Measurements from ENCODE around the gene ANKRD24. TPM values are rescaled to one million over a fixed set of nuclear protein-coding genes. Genes with fewer than 3 reads are reported as not detected.

ANKRD24 gene
- total RNA-seq, 1 experiment from 2014 or later, result 0.39 TPM

GRCh38 chr19:4174895-4175668, 7.4 kb upstream of the ANKRD24 start:
- BruUV-seq (replicated peaks), result no TSS peak
- Mint-ChIP-seq H3K4me1 (ENCODE audit: low read depth, unreplicated experiment) (peaks cover 5% of the 10 kb centered on the region), H3K9me3 (ENCODE audit: unreplicated experiment) (no peaks in the 10 kb centered on the region), H3K36me3 (ENCODE audit: insufficient read depth, unreplicated experiment) (no peaks in the 10 kb centered on the region), H3K27me3 (ENCODE audit: insufficient read depth, unreplicated experiment) (no peaks in the 10 kb centered on the region), H3K4me3 (ENCODE audit: unreplicated experiment) (no peak overlapping the region), H3K27ac (ENCODE audit: unreplicated experiment) (no peak overlapping the region)
- intact Hi-C loops (cut with micrococcal nuclease; ENCODE audit: unreplicated experiment), result no loop called here
- POLR2A ChIA-PET, result no interaction called here
- CTCF ChIA-PET, result no interaction called here
- Histone ChIP-seq H3K4me3 (ENCODE audit: low read depth, low read length) (no peak overlapping the region), H3K27me3 (replicated peaks; ENCODE audit: control insufficient read depth, insufficient read depth, low read length) (no peaks in the 10 kb centered on the region; the same call in 1 of the 2 replicates), H3K36me3 (ENCODE audit: control insufficient read depth, insufficient read depth, low read length) (no peaks in the 10 kb centered on the region), H3K9me3 (no peaks in the 10 kb centered on the region), H3K4me1 (no peaks in the 10 kb centered on the region)
- TF ChIP-seq, protein P1, sequence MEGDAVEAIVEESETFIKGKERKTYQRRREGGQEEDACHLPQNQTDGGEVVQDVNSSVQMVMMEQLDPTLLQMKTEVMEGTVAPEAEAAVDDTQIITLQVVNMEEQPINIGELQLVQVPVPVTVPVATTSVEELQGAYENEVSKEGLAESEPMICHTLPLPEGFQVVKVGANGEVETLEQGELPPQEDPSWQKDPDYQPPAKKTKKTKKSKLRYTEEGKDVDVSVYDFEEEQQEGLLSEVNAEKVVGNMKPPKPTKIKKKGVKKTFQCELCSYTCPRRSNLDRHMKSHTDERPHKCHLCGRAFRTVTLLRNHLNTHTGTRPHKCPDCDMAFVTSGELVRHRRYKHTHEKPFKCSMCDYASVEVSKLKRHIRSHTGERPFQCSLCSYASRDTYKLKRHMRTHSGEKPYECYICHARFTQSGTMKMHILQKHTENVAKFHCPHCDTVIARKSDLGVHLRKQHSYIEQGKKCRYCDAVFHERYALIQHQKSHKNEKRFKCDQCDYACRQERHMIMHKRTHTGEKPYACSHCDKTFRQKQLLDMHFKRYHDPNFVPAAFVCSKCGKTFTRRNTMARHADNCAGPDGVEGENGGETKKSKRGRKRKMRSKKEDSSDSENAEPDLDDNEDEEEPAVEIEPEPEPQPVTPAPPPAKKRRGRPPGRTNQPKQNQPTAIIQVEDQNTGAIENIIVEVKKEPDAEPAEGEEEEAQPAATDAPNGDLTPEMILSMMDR (IDR thresholded peaks at IDR 0.05; ENCODE audit: insufficient read depth in 1 of 2, low read depth in 1 of 2, low read length in 1 of 2, severe bottlenecking in 1 of 2, unreplicated experiment in 1 of 2), result no peak
- no peak for DNase-seq

DNA sequence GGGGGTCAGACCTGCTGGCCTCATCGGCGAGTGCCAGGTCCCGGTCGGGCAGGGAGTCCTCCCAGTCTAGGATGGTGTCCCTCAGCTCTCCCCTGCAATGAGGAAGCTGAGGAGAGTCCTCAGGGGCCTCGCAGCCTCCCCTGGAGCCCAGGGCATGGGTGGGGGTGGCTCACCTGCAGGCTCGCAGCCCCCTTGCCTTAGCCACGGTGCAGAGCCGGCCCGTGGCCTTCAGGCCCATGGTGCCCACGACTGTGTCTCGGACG, 6.9 kb upstream of the ANKRD24 start:
- TF ChIP-seq, protein P1 (IDR thresholded peaks at IDR 0.05; ENCODE audit: insufficient read depth in 1 of 2, low read depth in 1 of 2, low read length in 1 of 2, severe bottlenecking in 1 of 2, unreplicated experiment in 1 of 2), result no peak
- H3K27ac Mint-ChIP-seq (ENCODE audit: unreplicated experiment), result no peak overlapping the region
- peaks cover 2% of the 10 kb centered on the region; the same call in 1 of the 2 replicates for H3K36me3 ChIP-seq (ENCODE audit: control insufficient read depth, insufficient read depth, low read length)
- peaks cover 5% of the 10 kb centered on the region for H3K4me1 Mint-ChIP-seq (ENCODE audit: low read depth, unreplicated experiment)
- BruUV-seq (replicated peaks), result no TSS peak
- no peak overlapping the region for H3K4me3 Mint-ChIP-seq (ENCODE audit: unreplicated experiment)
- no peaks in the 10 kb centered on the region for H3K27me3 Mint-ChIP-seq (ENCODE audit: insufficient read depth, unreplicated experiment)
- no peaks in the 10 kb centered on the region; the same call in 1 of the 2 replicates for H3K27me3 ChIP-seq (replicated peaks; ENCODE audit: control insufficient read depth, insufficient read depth, low read length)
- no peaks in the 10 kb centered on the region for H3K36me3 Mint-ChIP-seq (ENCODE audit: insufficient read depth, unreplicated experiment)
- intact Hi-C loops (cut with micrococcal nuclease; ENCODE audit: unreplicated experiment), result no loop called here
- CTCF ChIA-PET, result no interaction called here
- no peaks in the 10 kb centered on the region for H3K9me3 ChIP-seq
- no peaks in the 10 kb centered on the region for H3K9me3 Mint-ChIP-seq (ENCODE audit: unreplicated experiment)
- H3K4me3 ChIP-seq (ENCODE audit: low read depth, low read length), result no peak overlapping the region
- POLR2A ChIA-PET, result no interaction called here
- H3K4me1 ChIP-seq, result 0 out of 2 replicates have a peak, but pooled peaks cover 4% of the 10 kb centered on the region
- DNase-seq, result no peak

DNA sequence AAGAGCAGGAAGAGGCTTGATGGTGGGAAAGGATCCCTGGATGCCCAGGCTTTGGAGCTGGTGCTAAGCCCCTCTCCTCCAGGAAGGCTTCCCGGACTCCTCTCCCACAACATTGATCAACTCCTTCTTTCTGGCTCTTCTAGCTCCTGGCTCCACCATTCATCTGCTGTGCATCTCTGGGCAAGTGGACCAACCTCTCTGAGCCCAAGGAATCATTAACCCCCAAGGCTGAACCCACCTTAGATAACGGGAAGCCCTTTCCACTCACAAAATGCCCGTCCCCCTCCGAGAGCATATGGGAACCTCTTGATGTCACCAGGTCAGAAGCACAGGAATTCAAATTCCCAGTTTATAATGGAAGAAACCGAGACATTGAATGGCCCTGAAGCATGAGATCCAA, 5.3 kb upstream of the ANKRD24 start:
- BruUV-seq (replicated peaks), result no TSS peak
- no peak overlapping the region for H3K27ac Mint-ChIP-seq (ENCODE audit: unreplicated experiment)
- no peaks in the 10 kb centered on the region for H3K27me3 Mint-ChIP-seq (ENCODE audit: insufficient read depth, unreplicated experiment)
- no peaks in the 10 kb centered on the region for H3K9me3 ChIP-seq
- DNase-seq, result no peak
- POLR2A ChIA-PET, result no interaction called here
- no peaks in the 10 kb centered on the region for H3K9me3 Mint-ChIP-seq (ENCODE audit: unreplicated experiment)
- no peak overlapping the region for H3K4me3 ChIP-seq (ENCODE audit: low read depth, low read length)
- intact Hi-C loops (cut with micrococcal nuclease; ENCODE audit: unreplicated experiment), result no loop called here
- H3K4me1 ChIP-seq, result 0 out of 2 replicates have a peak, but pooled peaks cover 11% of the 10 kb centered on the region
- peaks cover 4% of the 10 kb centered on the region for H3K36me3 Mint-ChIP-seq (ENCODE audit: insufficient read depth, unreplicated experiment)
- peaks cover 2% of the 10 kb centered on the region; the same call in 1 of the 2 replicates for H3K36me3 ChIP-seq (ENCODE audit: control insufficient read depth, insufficient read depth, low read length)
- TF ChIP-seq, protein P1 (IDR thresholded peaks at IDR 0.05; ENCODE audit: insufficient read depth in 1 of 2, low read depth in 1 of 2, low read length in 1 of 2, severe bottlenecking in 1 of 2, unreplicated experiment in 1 of 2), result no peak
- H3K4me3 Mint-ChIP-seq (ENCODE audit: unreplicated experiment), result no peak overlapping the region
- no peaks in the 10 kb centered on the region for H3K27me3 ChIP-seq (replicated peaks; ENCODE audit: control insufficient read depth, insufficient read depth, low read length)
- peaks cover under 1% of the 10 kb centered on the region for H3K4me1 Mint-ChIP-seq (ENCODE audit: low read depth, unreplicated experiment)
- CTCF ChIA-PET, result no interaction called here

Data from Caco-2 (cell line).